ENCODE results near the gene WDR82.

WDR82 gene

GRCh38 chr3:52305926-52306325 is 27.5 kb upstream of the WDR82 start:
- DNase-seq, result no peak

DNA sequence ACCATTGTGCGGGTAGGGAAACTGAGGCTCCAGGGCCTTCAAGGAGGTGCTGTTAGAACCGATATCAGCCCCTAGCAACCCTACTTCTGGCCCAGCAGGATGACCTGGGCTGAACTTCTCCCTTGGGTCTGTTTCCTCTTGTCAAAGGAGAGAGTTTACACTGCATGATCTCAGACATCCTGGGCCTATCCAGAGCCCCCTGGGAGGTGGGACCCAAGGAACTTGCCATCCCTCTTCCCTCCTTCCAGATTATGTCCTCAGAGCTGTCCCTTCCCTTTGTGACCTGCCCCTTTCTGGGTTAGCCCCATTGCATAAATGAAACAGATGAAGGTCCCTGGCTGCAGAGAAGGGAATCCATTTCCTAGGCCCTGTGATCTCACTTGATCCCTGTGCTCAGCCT is 25.4 kb upstream of the WDR82 start:
- no peak for DNase-seq

DNA sequence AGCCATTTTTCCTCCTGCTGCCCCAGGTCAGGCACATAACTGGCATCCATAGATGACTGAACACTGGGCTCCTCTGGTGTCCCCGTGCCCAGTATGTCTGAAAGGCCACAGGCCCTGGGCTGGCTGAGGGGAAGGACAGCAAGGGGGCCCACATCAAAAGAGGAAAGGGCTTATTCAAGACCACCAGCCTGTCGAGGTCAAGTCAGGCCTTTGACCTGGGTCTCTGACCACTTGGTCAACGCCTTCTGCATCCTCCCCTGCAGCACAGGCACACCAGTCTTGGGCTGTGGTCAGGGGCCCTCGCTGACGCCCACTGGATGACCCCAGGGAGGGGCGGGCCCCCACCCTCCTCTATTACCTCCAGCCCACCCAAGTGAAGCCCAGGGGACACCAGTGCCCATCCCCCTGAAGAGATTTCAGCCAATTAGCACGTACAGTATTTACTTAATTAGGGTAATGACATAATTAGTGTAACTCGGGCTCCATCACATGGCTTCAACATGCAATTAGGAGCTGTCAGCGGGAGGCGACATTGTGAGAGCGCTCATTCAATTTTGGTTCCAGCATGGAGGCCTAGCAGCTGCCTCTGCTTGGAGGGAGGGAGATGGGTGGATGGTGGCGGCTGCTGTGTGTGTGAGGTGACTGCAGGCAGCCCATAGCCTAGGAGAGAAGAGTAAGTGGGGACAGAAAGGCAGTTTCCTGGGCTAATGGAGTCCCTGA is 24.1 kb upstream of the WDR82 start:
- DNase-seq, result no peak

GRCh38 chr3:52299879-52300611 is 21.6 kb upstream of the WDR82 start:
- no peak for DNase-seq

DNA sequence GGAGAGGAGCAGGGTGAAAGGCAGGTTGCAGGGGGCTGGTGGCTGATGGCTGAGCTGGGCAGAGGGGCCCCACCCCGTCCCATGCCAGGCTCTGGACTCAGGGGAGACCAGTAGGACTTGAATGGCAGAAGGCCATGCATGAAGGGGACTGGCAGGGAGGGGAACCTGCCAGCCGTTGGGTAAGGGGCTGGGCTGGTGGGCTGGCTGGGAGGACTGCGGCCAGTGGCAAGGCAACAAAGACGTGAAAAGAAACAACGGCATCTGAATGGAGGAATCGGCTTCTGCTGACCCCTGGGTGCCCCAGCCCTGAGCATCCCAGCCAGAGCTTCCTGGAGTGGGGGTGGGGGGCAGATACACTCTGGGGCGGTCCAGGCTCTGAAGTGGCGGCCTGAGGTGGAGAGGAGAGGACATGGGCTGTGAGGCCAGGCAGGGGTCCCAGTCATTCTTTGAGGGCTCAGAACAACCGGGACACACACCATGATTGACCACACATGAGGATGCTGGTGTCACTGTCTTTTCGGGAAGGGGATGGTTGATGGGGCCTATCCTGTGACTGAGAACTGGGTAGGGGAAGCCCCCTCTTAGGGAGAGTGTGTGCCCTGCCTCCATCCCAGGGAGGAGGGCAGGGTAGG is 20.9 kb upstream of the WDR82 start:
- DNase-seq, result no peak

- no peak for DNase-seq
Measured at GRCh38 chr3:52298149-52299098, 20.0 kb upstream of the WDR82 start.

- no peak for DNase-seq
Measured at GRCh38 chr3:52297242-52298148, 19.0 kb upstream of the WDR82 start.

- DNase-seq, result no peak
Measured at GRCh38 chr3:52295671-52296208, 17.3 kb upstream of the WDR82 start.

GRCh38 chr3:52294320-52295150 is 16.1 kb upstream of the WDR82 start:
- no peak for DNase-seq

GRCh38 chr3:52293491-52294319 is 15.3 kb upstream of the WDR82 start:
- no peak for DNase-seq

DNA sequence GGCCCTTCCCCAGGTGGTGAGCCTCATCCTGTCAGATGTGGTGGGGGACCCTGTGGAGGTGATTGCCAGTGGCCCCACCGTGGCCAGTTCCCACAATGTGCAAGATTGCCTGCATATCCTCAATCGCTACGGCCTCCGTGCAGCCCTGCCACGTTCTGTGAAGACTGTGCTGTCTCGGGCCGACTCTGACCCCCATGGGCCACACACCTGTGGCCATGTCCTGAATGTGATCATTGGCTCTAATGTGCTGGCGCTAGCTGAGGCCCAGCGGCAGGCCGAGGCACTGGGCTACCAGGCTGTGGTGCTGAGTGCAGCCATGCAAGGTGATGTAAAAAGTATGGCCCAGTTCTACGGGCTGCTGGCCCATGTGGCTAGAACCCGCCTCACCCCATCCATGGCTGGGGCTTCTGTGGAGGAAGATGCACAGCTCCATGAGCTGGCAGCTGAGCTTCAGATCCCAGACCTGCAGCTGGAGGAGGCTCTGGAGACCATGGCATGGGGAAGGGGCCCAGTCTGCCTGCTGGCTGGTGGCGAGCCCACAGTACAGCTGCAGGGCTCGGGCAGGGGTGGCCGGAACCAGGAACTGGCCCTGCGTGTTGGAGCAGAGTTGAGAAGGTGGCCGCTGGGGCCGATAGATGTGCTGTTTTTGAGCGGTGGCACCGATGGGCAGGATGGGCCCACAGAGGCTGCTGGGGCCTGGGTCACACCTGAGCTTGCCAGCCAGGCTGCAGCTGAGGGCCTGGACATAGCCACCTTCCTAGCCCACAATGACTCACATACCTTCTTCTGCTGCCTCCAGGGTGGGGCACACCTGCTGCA is 14.0 kb upstream of the WDR82 start:
- DNase-seq, result no peak

DNA sequence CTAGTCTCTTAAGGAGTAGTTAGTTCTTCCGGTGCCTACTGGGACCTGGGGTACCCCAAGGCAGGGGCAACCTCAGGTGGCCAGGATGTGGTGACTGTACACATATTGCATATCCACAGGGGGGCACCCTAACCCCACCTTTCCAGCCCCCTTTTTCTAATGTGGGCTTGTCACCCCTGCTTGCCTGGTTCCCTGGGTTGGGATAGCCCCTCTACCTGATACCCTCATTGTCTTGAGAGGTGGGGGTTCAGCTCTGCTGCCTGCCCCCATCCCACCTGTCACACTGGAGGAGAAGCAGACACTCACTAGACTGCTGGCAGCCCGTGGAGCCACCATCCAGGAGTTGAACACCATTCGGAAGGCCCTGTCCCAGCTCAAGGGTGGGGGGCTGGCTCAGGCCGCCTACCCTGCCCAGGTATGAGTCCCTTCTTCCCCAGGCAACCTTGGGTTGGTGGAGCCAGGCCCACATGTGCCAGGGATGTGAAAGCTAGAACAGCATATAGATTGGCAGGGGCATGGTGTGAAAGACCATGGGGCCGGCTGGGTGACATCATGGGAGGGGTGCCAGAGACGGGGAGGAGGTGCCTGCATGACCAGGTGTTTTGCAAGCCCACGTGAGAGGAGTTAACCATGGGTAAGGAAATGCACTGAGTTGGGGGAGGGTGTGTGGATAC is 13.2 kb upstream of the WDR82 start:
- DNase-seq, result peak; percentile 32

DNA sequence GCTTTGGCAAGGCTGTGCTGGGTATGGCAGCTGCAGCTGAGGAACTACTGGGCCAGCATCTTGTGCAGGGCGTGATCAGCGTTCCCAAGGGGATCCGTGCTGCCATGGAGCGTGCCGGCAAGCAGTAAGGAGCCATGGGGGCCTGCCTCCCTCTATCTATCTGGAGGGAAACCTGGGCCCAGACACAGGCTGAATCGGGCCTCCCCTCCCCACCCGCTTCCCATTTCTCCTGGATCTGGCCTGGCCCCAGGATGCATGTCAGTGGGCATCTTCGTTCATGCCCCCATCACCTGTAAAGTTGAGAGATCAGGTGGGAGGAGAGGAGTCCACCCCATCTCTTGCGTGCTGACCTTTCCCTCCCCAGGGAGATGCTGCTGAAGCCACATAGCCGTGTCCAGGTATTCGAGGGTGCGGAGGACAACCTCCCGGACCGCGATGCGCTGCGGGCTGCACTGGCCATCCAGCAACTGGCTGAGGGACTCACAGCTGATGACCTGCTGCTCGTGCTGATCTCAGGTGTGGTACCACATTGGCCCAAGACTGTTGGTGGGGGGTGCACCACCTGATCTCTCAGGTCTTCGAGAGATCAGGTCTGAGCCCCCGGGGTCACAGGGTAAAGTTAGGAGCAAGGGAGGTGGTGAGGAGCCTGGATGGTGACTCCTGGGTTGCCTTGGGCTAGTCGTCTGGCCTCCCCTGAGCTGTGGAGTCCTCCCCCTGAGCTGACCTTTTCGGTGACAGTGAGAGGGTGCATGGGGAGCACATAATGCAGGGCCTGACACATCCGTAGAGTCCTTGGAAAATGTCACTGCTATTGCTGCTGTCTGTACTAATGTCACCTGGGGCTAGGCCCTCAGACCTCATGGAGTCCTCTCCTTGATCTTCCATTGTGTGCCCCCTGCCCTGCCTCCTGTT is 12.4 kb upstream of the WDR82 start:
- DNase-seq, result no peak

DNA sequence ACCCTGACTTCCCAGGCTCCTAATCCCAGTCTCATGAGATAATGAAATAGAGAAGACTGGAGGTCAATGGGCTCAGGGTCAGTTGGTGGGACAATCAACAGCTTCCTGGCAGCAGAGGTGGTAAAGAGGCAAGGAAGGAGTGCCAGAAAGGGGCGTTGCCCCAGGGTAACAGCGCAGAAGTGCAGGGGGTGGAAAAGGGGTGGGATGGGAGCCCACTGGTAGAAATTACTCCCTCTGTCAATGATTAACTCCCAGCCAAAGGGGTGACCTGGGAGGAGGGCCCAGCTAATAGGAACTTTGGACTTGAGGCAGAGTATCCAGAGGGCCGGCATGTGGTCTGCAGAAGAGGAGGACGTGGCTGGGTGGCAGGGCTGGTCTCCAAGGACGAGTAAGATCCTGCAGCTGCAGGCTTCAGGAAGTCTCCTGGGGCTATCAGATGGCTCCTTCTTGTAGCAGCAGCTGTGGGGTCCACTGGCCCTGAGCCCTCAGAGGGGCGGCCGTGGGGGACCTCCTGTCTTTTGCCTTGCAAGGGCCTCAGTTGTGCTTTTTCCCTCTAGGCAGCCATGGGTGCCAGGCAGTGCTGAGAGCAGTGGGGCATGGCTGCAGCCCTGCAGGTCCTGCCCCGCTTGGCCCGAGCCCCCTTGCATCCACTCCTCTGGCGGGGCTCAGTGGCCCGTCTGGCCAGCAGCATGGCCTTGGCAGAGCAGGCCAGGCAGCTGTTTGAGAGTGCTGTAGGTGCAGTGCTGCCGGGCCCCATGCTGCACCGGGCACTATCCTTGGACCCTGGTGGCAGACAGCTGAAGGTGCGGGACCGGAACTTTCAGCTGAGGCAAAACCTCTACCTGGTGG is 11.5 kb upstream of the WDR82 start:
- DNase-seq, result no peak

DNA sequence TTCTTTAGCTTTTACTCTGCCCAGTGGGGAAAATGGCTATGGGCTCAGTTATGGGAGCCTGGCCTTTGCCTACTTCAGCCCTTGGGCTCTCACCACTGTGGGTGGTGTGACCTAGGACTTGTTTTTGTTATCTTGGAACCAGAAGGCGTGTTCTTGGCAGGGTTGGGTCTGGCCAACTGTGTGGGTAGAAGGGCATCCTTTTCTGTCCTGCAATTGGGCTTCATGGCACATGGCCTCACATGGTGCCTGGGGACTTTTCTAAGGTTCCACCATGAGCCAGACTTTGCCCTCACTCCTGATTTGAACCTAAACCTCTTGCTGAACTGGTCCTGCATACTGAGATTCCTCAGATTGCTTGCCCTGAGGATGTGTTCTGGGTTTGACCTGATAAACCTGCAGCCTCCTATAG is 10.9 kb upstream of the WDR82 start:
- DNase-seq, result no peak

DNA sequence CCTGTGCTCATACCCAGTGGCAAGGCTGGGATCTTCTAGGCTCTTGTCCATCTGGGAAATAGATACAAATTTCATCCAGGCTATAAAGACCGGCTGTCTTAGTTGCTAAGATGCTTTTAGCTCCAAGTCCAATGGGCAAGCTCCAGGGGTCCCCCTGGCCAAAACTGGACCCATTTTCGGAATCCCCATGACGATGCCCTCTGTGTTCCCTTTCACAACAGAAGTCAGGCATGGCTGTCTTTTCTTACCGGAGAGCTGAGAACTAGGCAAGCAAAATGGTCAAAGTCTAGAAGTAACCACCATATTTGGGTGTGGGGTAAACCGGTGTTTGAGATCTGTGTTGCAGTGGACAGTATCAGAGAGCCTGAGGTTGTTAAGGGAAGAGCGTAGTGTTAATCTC is 10.2 kb upstream of the WDR82 start:
- DNase-seq, result no peak
